ENCODE measurements around the gene PEX14.

The PEX14 gene

GRCh38 chr1:10672343-10673050 lies 197.7 kb downstream of the PEX14 start:
- in situ Hi-C loops (cut with HindIII; ENCODE audit: low sequenced_read_pairs) = no loop called here

- in situ Hi-C loops (cut with HindIII; ENCODE audit: low sequenced_read_pairs) = no loop called here
Observed at GRCh38 chr1:10673109-10673711, 198.5 kb downstream of the PEX14 start.

GRCh38 chr1:10674222-10674621 lies 199.5 kb downstream of the PEX14 start:
- in situ Hi-C loops (cut with HindIII; ENCODE audit: low sequenced_read_pairs) = no loop called here

- in situ Hi-C loops (cut with HindIII; ENCODE audit: low sequenced_read_pairs) = no loop called here
Observed at GRCh38 chr1:10674700-10675609, 200.2 kb downstream of the PEX14 start.

GRCh38 chr1:10675813-10676212 lies 201.1 kb downstream of the PEX14 start:
- in situ Hi-C loops (cut with HindIII; ENCODE audit: low sequenced_read_pairs) = no loop called here

- in situ Hi-C loops (cut with HindIII; ENCODE audit: low sequenced_read_pairs) = no loop called here
Observed at GRCh38 chr1:10676963-10677362, 202.2 kb downstream of the PEX14 start.

- in situ Hi-C loops (cut with HindIII; ENCODE audit: low sequenced_read_pairs) = no loop called here
Observed at GRCh38 chr1:10677491-10678391, 203.0 kb downstream of the PEX14 start.

GRCh38 chr1:10678402-10678801 lies 203.7 kb downstream of the PEX14 start:
- in situ Hi-C loops (cut with HindIII; ENCODE audit: low sequenced_read_pairs) = no loop called here

GRCh38 chr1:10678852-10679251 lies 204.1 kb downstream of the PEX14 start:
- in situ Hi-C loops (cut with HindIII; ENCODE audit: low sequenced_read_pairs) = no loop called here

- in situ Hi-C loops (cut with HindIII; ENCODE audit: low sequenced_read_pairs) = no loop called here
Observed at GRCh38 chr1:10679496-10680220, 204.9 kb downstream of the PEX14 start.
